Left cardiac atrium (tissue), 4 donors: ENCODE measurements around the gene TNFAIP8L3. TPM values are rescaled to one million over a fixed set of nuclear protein-coding genes. Genes with fewer than 3 reads are reported as not detected.

Source experiments
- ATAC-seq, 2 donors: fragments of 200-7000 bp; cut with Tn5 transposase; one replicate each; pipeline ENCODE4 v1.9.1; 2020; ENCODE audit warnings: mild to moderate bottlenecking in 2 of 2, moderate library complexity in 2 of 2
- DNase-seq: peaks from one replicate; pipeline ENCODE4 v3.0.0-alpha.2; 2020
- intact Hi-C, 2 donors: fragments of 100-400 bp; cut with DNase I; formaldehyde crosslinking; loops; one replicate each; pipeline versions ENCODE4 v1.14.1 to v1.15.1; 2022 to 2023
- total RNA-seq, 2 donors: library from RNA; stranded (reverse); fragmentation: NEBNext Ultra II Directional; extraction: Animal tissue kit (Norgen Biotek cat#: 25700); gene quantifications; one replicate each; pipeline ENCODE4 v1.2.1, GENCODE V29; 2021
- donor health status: DM: no; HTN: yes; CAD: no.
- donor health status: DM: no; HTN: yes; CAD: no; lungs with severe emphysema.
- donor health status: DM: yes; HTN: yes; CAD: no.
- donor health status: Dilated cardiomyopathy.

Gene TNFAIP8L3
- total RNA-seq, 2 donors from 2014 or later, result 3.5 to 7.0 TPM

- DNase-seq (no peak), ATAC-seq (no peak)
- intact Hi-C loops, result no loop called here
These were observed 18.7 kb downstream of the TNFAIP8L3 start for GRCh38 chr15:51075826-51076523.

- ATAC-seq (peak; percentile 59 to 81), DNase-seq (no peak)
- intact Hi-C loops, result no loop called here
These were observed 19.3 kb downstream of the TNFAIP8L3 start for GRCh38 chr15:51075364-51075763.

GRCh38 chr15:51074926-51075325, 19.8 kb downstream of the TNFAIP8L3 start:
- DNase-seq (no peak), ATAC-seq (no peak)
- intact Hi-C loops, result no loop called here

GRCh38 chr15:51071578-51071977, 23.1 kb downstream of the TNFAIP8L3 start:
- no peak for ATAC-seq
- intact Hi-C loops, result no loop called here
- DNase-seq, result no peak

GRCh38 chr15:51069983-51070382, 24.7 kb downstream of the TNFAIP8L3 start:
- DNase-seq, result no peak
- intact Hi-C loops, result no loop called here
- no peak for ATAC-seq

GRCh38 chr15:51067510-51067909, 27.2 kb downstream of the TNFAIP8L3 start:
- ATAC-seq (no peak), DNase-seq (no peak)
- intact Hi-C loops, result no loop called here

- DNase-seq (no peak), ATAC-seq (no peak)
These were observed 28.9 kb downstream of the TNFAIP8L3 start for GRCh38 chr15:51065781-51066180.

GRCh38 chr15:51065261-51065660, 29.4 kb downstream of the TNFAIP8L3 start:
- intact Hi-C loops, result no loop called here
- DNase-seq (no peak), ATAC-seq (no peak)

More at GRCh38 chr15:51065781-51066180, 28.9 kb downstream of the TNFAIP8L3 start:
- intact Hi-C loops, result no loop called here

- ATAC-seq (no peak), DNase-seq (no peak)
- intact Hi-C loops, result no loop called here
These were observed 32.0 kb downstream of the TNFAIP8L3 start for GRCh38 chr15:51062736-51063135.

GRCh38 chr15:51060030-51060673, 34.6 kb downstream of the TNFAIP8L3 start:
- no peak for ATAC-seq
- no peak for DNase-seq
- intact Hi-C loops, result no loop called here

GRCh38 chr15:51054535-51054934, 40.2 kb downstream of the TNFAIP8L3 start:
- DNase-seq (no peak), ATAC-seq (no peak)
- intact Hi-C loops, result no loop called here

GRCh38 chr15:51053571-51053970, 41.1 kb downstream of the TNFAIP8L3 start:
- intact Hi-C loops, result no loop called here
- no peak for ATAC-seq
- DNase-seq, result no peak

- ATAC-seq (peak; percentile 82 to 91), DNase-seq (peak; percentile 62)
- intact Hi-C loops, result no loop called here
These were observed 42.9 kb downstream of the TNFAIP8L3 start for GRCh38 chr15:51051776-51052175.

- ATAC-seq (no peak), DNase-seq (no peak)
- intact Hi-C loops, result no loop called here
These were observed 45.6 kb downstream of the TNFAIP8L3 start for GRCh38 chr15:51049081-51049480.

- intact Hi-C loops, result no loop called here
- ATAC-seq, result peak in 1 of 2 donors; percentile 8
These were observed 46.4 kb downstream of the TNFAIP8L3 start for GRCh38 chr15:51048308-51048707.

GRCh38 chr15:51046799-51047449, 47.8 kb downstream of the TNFAIP8L3 start:
- DNase-seq, result peak; percentile 38
- intact Hi-C loops, result no loop called here
- ATAC-seq, result no peak

More at GRCh38 chr15:51048308-51048707, 46.4 kb downstream of the TNFAIP8L3 start:
- DNase-seq, result no peak

- ATAC-seq (no peak), DNase-seq (no peak)
- intact Hi-C loops, result no loop called here
These were observed 48.7 kb downstream of the TNFAIP8L3 start for GRCh38 chr15:51046016-51046415.

- intact Hi-C loops, result no loop called here
- no peak for DNase-seq
- ATAC-seq, result no peak
These were observed 50.5 kb downstream of the TNFAIP8L3 start for GRCh38 chr15:51044037-51044727.

GRCh38 chr15:51038974-51039319, 55.8 kb downstream of the TNFAIP8L3 start:
- ATAC-seq, result no peak
- no peak for DNase-seq
- intact Hi-C loops, result no loop called here
